ENCODE results near the gene TOX3.

- TF ChIP-seq FOXM1 (IDR thresholded peaks at IDR 0.05; ENCODE audit: borderline replicate concordance), result no peak
- TF ChIP-seq BHLHE40 (IDR thresholded peaks at IDR 0.05; ENCODE audit: borderline replicate concordance), result no peak
- TF ChIP-seq PKNOX1 (IDR thresholded peaks at IDR 0.05), result no peak
- no peak for TF ChIP-seq ELF4 (IDR thresholded peaks at IDR 0.05)
- TF ChIP-seq ZNF384 (IDR thresholded peaks at IDR 0.05), result no peak
- no peak for TF ChIP-seq NFRKB (IDR thresholded peaks at IDR 0.05)
These were observed 148.9 kb downstream of the TOX3 start for GRCh38 chr16:52398021-52398420.

Measured in HEK293T (cell line).